A549 (cell line): ENCODE data around the gene COMTD1.

Experiments used
- EP300 ChIP-seq, 2 experiments: fragments of >200 bp; sonication (Bioruptor Twin); formaldehyde crosslinking; IDR thresholded peaks; 2 replicates in 1 of 2; 3 replicates in 1 of 2; pipeline ENCODE4 v1.6.1; 2016 to 2017
- ESRRA ChIP-seq: fragments of 150-350 bp; IDR thresholded peaks from 2 replicates; pipeline ENCODE4 v1.6.1; 2014; ENCODE audit warnings: mild to moderate bottlenecking, low read length, borderline replicate concordance
- NFE2L2 ChIP-seq: fragments of 150-350 bp; conservative IDR thresholded peaks from 2 replicates; pipeline ENCODE4 v1.6.1; 2014; ENCODE audit warnings: low read length
- POLR2A ChIP-seq: IDR thresholded peaks from 2 replicates; pipeline ENCODE4 v1.6.1; 2012; ENCODE audit warnings: mild to moderate bottlenecking, low read length
- TF ChIP-seq, protein P1 (sequence below): fragments of >200 bp; sonication (Bioruptor Twin); formaldehyde crosslinking; IDR thresholded peaks from 3 replicates; pipeline ENCODE4 v1.5.1; 2016

DNA sequence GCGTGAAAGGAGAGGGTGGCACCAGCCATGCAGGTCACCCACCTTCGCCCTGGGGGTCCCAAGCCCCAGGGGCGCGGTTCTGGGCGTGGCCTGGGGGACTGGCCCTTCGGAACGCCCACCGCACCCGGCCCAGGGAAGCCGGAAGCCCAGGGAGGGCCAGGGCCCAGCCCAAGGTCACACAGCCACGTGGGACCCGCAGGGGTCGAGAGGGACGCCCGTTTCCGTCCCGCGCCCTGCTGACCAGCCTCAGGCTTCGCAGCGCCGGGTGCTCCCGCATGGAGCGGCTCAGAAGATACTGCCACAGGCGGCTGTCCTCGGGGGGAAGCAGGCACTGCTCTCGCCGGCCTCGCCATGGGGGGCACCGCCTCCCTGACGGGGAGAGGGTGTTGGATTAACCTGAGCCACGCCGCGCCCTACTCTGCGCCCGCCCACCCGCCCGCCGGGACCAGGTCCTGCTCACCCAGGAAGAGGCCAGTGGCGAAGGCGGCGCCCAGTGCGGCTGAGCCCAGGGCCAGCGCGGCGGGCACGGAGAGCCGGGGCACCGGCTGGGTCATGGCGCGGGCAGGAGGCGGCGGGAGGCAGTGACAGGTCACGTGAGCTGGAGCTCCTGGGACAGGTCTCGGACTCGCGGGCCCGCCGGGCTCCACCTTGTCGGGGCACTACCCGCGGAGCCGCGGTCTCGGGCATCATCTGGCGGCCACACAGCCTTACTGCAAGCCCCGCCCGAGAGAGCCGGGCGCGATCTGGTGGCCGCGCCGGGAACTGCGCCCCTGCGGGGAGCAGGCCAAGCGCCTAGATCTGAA, at the start of gene COMTD1:
- TF ChIP-seq, protein P1, sequence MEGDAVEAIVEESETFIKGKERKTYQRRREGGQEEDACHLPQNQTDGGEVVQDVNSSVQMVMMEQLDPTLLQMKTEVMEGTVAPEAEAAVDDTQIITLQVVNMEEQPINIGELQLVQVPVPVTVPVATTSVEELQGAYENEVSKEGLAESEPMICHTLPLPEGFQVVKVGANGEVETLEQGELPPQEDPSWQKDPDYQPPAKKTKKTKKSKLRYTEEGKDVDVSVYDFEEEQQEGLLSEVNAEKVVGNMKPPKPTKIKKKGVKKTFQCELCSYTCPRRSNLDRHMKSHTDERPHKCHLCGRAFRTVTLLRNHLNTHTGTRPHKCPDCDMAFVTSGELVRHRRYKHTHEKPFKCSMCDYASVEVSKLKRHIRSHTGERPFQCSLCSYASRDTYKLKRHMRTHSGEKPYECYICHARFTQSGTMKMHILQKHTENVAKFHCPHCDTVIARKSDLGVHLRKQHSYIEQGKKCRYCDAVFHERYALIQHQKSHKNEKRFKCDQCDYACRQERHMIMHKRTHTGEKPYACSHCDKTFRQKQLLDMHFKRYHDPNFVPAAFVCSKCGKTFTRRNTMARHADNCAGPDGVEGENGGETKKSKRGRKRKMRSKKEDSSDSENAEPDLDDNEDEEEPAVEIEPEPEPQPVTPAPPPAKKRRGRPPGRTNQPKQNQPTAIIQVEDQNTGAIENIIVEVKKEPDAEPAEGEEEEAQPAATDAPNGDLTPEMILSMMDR, result peak; percentile 100
- TF ChIP-seq EP300 (IDR thresholded peaks at IDR 0.05) (no peak), NFE2L2 (no peak), ESRRA (peak; percentile 86), POLR2A (no peak; the same call in none of the 2 replicates)
